Left lung (tissue), 10 donors: ENCODE measurements around the gene UST. TPM values are rescaled to one million over a fixed set of nuclear protein-coding genes. Genes with fewer than 3 reads are reported as not detected.

ENCODE experiments used
- ATAC-seq: fragments of 200-7000 bp; cut with Tn5 transposase; one replicate; pipeline ENCODE4 v1.9.1; 2020; ENCODE audit warnings: moderate library complexity
- DNase-seq, 4 donors: peaks; one replicate each; pipeline ENCODE4 v3.0.0-alpha.2; 2013 to 2020
- H3K27ac ChIP-seq, 2 donors: fragments of 200-600 bp; sonication (generic) in 1 of 2; one replicate each; pipeline versions ENCODE4 v1.5.0 to v1.8.0; 2020 to 2021
- H3K27me3 ChIP-seq, 2 donors: fragments of 200-600 bp; sonication (generic) in 1 of 2; one replicate each; pipeline versions ENCODE4 v1.5.0 to v1.8.0; 2020 to 2021
- H3K36me3 ChIP-seq, 2 donors: fragments of 200-600 bp; sonication (generic) in 1 of 2; one replicate each; pipeline versions ENCODE4 v1.5.0 to v1.8.0; 2020 to 2021
- H3K4me1 ChIP-seq, 2 donors: fragments of 200-600 bp; one replicate each; pipeline ENCODE4 v1.8.0; 2021
- H3K4me3 ChIP-seq, 2 donors: fragments of 200-600 bp; sonication (generic) in 1 of 2; one replicate each; pipeline versions ENCODE4 v1.5.0 to v1.8.0; 2020 to 2021; ENCODE audit warnings: mild to moderate bottlenecking in 1 of 2
- H3K9me3 ChIP-seq, 2 donors: fragments of 200-600 bp; sonication (generic) in 1 of 2; one replicate each; pipeline versions ENCODE4 v1.5.0 to v1.8.0; 2020 to 2021
- intact Hi-C, 2 donors: fragments of 100-400 bp; cut with DNase I; formaldehyde crosslinking; loops; one replicate each; pipeline versions ENCODE4 v1.11.2 to v1.14.2; 2022
- polyA plus RNA-seq, 6 donors: library from polyadenylated mRNA; unstranded; fragments of 120-200 nt; gene quantifications; one replicate each; pipeline ENCODE4 v1.2.1, GENCODE V29; 2013; ENCODE audit not compliant: insufficient read length in 6 of 6
- total RNA-seq, 2 donors: library from RNA; stranded (reverse); fragmentation: NEBNext Ultra II Directional; extraction: Animal tissue kit (Norgen Biotek cat#: 25700); gene quantifications; one replicate each; pipeline ENCODE4 v1.2.1, GENCODE V29; 2021
- TF ChIP-seq, protein P1 (sequence below), 2 donors: fragments of 200-600 bp; sonication (generic) in 1 of 2; IDR thresholded peaks; one replicate each; pipeline versions ENCODE4 v1.5.0 to v1.8.0; 2021; ENCODE audit warnings: antibody characterized with exemption in 2 of 2
- donor health status: DM: no; HTN: yes; CAD: no.
- donor health status: DM: no; HTN: no; CAD: no.

Gene UST
- total and polyA plus RNA-seq, 8 donors: 7.4 to 17.0 (median 9.5) TPM

DNA sequence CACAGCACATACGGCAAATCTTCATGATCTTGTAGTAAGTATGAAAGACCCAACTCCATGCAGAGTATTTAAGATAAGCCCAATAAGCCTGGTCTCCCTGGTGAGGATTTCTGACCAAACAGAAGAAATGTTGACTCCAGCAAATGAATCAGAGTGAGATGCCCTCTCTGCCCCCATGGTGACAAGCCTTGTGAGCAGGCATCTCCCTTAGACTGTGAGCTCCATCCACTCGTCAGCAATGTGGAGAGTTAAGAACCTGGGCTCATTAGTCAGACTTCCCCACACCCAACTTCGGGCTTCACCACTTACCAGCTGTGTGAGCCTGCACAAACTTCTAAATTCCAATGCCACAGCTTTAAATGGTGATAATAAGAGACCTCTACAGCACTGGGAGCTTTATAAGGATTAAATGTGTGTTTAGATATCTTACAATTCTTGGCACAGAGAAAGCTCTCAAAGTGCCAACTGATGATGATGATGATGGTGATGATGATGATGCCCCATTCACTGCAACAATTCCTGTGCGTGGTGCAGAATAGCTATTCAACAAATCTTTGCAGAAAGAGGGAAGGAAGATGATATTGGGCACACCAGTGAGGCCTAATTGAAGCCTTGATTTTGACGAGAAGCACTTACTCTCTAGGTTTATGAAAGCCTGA lies 317.3 kb downstream of the UST start:
- Histone ChIP-seq H3K4me3 (no peak overlapping the region), H3K4me1 (peaks cover 7 to 25% of the 10 kb centered on the region in 2 donors), H3K9me3 (no peaks in the 10 kb centered on the region), H3K27ac (no peak overlapping the region), H3K36me3 (no peaks in the 10 kb centered on the region), H3K27me3 (peaks cover 0 to 12% of the 10 kb centered on the region in 2 donors)
- TF ChIP-seq, protein P1, sequence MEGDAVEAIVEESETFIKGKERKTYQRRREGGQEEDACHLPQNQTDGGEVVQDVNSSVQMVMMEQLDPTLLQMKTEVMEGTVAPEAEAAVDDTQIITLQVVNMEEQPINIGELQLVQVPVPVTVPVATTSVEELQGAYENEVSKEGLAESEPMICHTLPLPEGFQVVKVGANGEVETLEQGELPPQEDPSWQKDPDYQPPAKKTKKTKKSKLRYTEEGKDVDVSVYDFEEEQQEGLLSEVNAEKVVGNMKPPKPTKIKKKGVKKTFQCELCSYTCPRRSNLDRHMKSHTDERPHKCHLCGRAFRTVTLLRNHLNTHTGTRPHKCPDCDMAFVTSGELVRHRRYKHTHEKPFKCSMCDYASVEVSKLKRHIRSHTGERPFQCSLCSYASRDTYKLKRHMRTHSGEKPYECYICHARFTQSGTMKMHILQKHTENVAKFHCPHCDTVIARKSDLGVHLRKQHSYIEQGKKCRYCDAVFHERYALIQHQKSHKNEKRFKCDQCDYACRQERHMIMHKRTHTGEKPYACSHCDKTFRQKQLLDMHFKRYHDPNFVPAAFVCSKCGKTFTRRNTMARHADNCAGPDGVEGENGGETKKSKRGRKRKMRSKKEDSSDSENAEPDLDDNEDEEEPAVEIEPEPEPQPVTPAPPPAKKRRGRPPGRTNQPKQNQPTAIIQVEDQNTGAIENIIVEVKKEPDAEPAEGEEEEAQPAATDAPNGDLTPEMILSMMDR (IDR thresholded peaks at IDR 0.05): no peak
- intact Hi-C loops: no loop called here
- DNase-seq (no peak), ATAC-seq (no peak)

DNA sequence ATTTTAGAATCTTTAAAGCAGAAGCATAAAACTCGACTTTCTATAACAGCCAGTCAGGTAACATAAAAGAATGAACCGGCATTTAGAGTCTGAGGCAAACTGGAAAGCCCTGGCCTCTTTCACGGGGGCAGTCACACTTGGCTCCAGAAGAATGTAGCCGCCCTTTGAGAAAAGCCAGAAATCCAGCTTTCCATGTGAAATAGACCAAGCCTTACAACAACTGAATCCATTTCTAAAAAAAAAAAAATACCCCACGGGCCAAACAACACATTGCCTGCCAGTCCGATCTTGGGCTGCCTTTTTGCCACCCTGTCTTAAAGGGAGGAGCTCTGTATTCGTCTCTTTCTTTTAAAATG lies 317.8 kb downstream of the UST start:
- DNase-seq: no peak
- intact Hi-C loops: no loop called here

DNA sequence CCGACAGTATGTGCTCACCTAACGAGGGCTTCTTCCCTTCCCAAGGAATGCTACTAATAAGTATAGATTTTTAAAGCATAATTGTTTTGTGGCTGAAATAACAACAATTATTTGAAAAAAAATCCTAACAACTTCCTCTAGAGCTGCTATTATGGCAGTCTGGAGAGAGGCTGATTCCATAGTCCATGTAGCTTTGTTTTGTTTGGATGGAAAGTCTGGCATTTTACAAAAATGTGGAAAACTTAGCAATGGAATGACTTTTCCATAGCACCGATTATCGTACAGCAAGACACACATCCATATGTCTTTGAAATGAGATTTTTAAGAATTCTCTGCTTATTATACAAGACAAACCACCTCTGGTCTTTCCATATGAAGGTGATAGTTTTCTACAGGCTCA lies 318.3 kb downstream of the UST start:
- ATAC-seq (no peak), DNase-seq (no peak)
- H3K4me3 ChIP-seq: no peak overlapping the region
- H3K36me3 ChIP-seq: no peaks in the 10 kb centered on the region
- TF ChIP-seq, protein P1 (IDR thresholded peaks at IDR 0.05): no peak
- no peaks in the 10 kb centered on the region for H3K9me3 ChIP-seq
- peaks cover 7 to 21% of the 10 kb centered on the region in 2 donors for H3K4me1 ChIP-seq
- intact Hi-C loops: no loop called here
- peaks cover 0 to 11% of the 10 kb centered on the region in 2 donors for H3K27me3 ChIP-seq
- H3K27ac ChIP-seq: no peak overlapping the region

More for the DNA sequence above, 317.8 kb downstream of the UST start:
- peaks cover 7 to 25% of the 10 kb centered on the region in 2 donors for H3K4me1 ChIP-seq
- peaks cover 0 to 12% of the 10 kb centered on the region in 2 donors for H3K27me3 ChIP-seq
- H3K4me3 ChIP-seq: no peak overlapping the region
- no peaks in the 10 kb centered on the region for H3K9me3 ChIP-seq
- ATAC-seq: no peak
- TF ChIP-seq, protein P1 (IDR thresholded peaks at IDR 0.05): no peak
- no peaks in the 10 kb centered on the region for H3K36me3 ChIP-seq
- H3K27ac ChIP-seq: no peak overlapping the region

DNA sequence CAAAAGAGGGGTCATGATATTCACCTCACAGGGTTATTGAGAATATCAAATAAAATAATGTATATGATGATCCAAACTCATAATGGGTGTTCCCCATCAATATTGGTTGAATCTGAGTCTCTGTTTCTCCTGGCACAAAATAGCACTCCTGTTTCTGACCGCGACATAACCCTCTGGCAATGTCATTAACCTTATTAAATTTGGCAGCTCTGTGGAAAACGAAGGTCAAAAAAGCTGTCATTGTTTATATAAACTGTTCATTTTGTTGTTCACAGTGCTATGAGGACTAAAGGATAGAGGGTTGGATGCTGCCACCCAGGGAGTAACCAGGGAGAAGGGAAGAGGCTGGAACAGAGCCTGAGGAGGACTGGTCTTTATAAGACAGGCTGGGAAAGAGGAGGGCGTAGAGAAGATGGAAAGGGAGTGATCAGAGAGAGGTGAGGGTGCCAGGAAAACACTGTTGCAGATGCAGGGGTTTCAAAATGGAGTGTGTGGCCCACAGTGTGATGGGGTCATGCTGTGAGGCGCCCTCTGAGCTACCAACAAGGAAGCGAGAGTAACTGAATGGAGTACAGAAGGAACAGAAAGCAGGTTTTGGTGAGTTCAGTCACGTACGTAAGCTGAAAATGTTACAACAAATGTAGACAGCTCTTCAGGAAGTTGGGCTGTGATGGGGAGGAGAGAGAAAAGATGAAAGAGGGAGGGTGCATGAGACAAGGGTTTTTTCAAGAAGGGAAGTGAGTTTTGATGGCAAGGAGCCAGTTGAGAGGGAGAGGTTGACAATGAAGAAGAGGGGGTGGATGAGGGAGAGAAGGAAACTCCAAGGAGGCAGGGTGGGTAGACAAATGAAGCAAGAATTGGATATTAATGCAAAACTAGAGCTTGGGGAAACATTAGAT lies 319.1 kb downstream of the UST start:
- intact Hi-C loops: no loop called here
- Histone ChIP-seq H3K4me1 (peaks cover 5 to 13% of the 10 kb centered on the region in 2 donors), H3K36me3 (no peaks in the 10 kb centered on the region), H3K4me3 (no peak overlapping the region), H3K27me3 (peaks cover 0 to 3% of the 10 kb centered on the region in 2 donors), H3K27ac (no peak overlapping the region), H3K9me3 (no peaks in the 10 kb centered on the region)
- TF ChIP-seq, protein P1 (IDR thresholded peaks at IDR 0.05): no peak
- ATAC-seq: peak; percentile 51
- no peak for DNase-seq

DNA sequence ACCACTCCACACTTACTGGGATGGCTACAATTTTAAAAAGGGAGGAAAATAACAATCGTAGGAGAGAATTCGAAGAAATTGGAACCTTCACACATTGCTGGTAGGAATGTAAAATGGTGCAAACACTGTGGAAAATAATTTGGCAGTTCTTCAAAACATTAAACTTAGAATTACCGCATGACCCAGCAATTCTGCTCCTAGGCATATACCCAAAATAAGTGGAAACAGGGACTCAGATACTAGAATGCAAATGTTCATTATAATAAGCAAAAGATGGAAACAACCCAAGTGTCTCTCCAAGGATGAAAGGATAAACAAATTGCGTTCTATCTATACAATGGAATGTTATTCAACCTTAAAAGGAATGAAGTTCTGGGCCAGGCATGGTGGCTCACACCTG lies 325.2 kb downstream of the UST start:
- no peaks in the 10 kb centered on the region for H3K36me3 ChIP-seq
- H3K4me1 ChIP-seq: no peaks in the 10 kb centered on the region
- intact Hi-C loops: no loop called here
- no peak for DNase-seq
- no peak overlapping the region for H3K4me3 ChIP-seq
- no peak overlapping the region for H3K27ac ChIP-seq
- H3K27me3 ChIP-seq: no peaks in the 10 kb centered on the region
- TF ChIP-seq, protein P1 (IDR thresholded peaks at IDR 0.05): no peak
- no peak for ATAC-seq
- no peaks in the 10 kb centered on the region for H3K9me3 ChIP-seq
